ENCODE data around the gene PPP4R3A.
"Not testable (repeated sequence)": the region's sequence is repeated elsewhere in the genome, so short reads cannot be mapped to it uniquely, and the experiment has no call there.

Gene PPP4R3A

GRCh38 chr14:91412939-91413338 is 97.2 kb downstream of the PPP4R3A start:
- CTCF ChIA-PET = interaction anchor here (0.6 kb wide), 2 partner anchors 66 to 275 kb away, joined by 4 read pairs; no protein-coding TSS in a partner anchor
- POLR2A ChIA-PET (ENCODE audit: low non-redundant PET) = no interaction called here
- DNase-seq (ENCODE audit: low spot score) = no peak
- no peak overlapping the region for H3K27ac ChIP-seq
- no peak for TF ChIP-seq CTCF (conservative IDR thresholded peaks at IDR 0.05; ENCODE audit: low read depth)

- TF ChIP-seq CTCF (conservative IDR thresholded peaks at IDR 0.05; ENCODE audit: low read depth) = no peak
- DNase-seq (ENCODE audit: low spot score) = no peak
- ChIA-PET CTCF (interaction anchor here (1.5 kb wide), 1 partner anchor 87 kb away, joined by 3 read pairs; no protein-coding TSS in a partner anchor), POLR2A (ENCODE audit: low non-redundant PET) (no interaction called here)
- H3K27ac ChIP-seq = no peak overlapping the region
These were observed 99.2 kb downstream of the PPP4R3A start for GRCh38 chr14:91410771-91411536.

GRCh38 chr14:91409928-91410718 is 100.0 kb downstream of the PPP4R3A start:
- no peak for TF ChIP-seq CTCF (conservative IDR thresholded peaks at IDR 0.05; ENCODE audit: low read depth)
- ChIA-PET POLR2A (ENCODE audit: low non-redundant PET) (no interaction called here), CTCF (interaction anchor here (0.6 to 1.5 kb wide), 2 partner anchors 87 to 115 kb away, joined by 3 to 5 read pairs; no protein-coding TSS in a partner anchor)
- H3K27ac ChIP-seq = no peak overlapping the region
- no peak for DNase-seq (ENCODE audit: low spot score)

GRCh38 chr14:91409240-91409639 is 100.9 kb downstream of the PPP4R3A start:
- POLR2A ChIA-PET (ENCODE audit: low non-redundant PET); DNase-seq (ENCODE audit: low spot score): not testable (repeated sequence)

More at GRCh38 chr14:91409240-91409639, 100.9 kb downstream of the PPP4R3A start:
- not testable (repeated sequence) for H3K27ac ChIP-seq
- CTCF ChIA-PET = interaction anchor here (0.6 to 0.7 kb wide), 3 partner anchors 10 to 120 kb away, joined by 3 to 5 read pairs (median 4); no protein-coding TSS in a partner anchor
